ENCODE measurements around the gene OPHN1. TPM values are rescaled to one million over a fixed set of nuclear protein-coding genes. Genes with fewer than 3 reads are reported as not detected.

OPHN1 gene, protein sequence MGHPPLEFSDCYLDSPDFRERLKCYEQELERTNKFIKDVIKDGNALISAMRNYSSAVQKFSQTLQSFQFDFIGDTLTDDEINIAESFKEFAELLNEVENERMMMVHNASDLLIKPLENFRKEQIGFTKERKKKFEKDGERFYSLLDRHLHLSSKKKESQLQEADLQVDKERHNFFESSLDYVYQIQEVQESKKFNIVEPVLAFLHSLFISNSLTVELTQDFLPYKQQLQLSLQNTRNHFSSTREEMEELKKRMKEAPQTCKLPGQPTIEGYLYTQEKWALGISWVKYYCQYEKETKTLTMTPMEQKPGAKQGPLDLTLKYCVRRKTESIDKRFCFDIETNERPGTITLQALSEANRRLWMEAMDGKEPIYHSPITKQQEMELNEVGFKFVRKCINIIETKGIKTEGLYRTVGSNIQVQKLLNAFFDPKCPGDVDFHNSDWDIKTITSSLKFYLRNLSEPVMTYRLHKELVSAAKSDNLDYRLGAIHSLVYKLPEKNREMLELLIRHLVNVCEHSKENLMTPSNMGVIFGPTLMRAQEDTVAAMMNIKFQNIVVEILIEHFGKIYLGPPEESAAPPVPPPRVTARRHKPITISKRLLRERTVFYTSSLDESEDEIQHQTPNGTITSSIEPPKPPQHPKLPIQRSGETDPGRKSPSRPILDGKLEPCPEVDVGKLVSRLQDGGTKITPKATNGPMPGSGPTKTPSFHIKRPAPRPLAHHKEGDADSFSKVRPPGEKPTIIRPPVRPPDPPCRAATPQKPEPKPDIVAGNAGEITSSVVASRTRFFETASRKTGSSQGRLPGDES
- total RNA-seq, result 0.04 and 0.51 TPM in 2 replicates

DNA sequence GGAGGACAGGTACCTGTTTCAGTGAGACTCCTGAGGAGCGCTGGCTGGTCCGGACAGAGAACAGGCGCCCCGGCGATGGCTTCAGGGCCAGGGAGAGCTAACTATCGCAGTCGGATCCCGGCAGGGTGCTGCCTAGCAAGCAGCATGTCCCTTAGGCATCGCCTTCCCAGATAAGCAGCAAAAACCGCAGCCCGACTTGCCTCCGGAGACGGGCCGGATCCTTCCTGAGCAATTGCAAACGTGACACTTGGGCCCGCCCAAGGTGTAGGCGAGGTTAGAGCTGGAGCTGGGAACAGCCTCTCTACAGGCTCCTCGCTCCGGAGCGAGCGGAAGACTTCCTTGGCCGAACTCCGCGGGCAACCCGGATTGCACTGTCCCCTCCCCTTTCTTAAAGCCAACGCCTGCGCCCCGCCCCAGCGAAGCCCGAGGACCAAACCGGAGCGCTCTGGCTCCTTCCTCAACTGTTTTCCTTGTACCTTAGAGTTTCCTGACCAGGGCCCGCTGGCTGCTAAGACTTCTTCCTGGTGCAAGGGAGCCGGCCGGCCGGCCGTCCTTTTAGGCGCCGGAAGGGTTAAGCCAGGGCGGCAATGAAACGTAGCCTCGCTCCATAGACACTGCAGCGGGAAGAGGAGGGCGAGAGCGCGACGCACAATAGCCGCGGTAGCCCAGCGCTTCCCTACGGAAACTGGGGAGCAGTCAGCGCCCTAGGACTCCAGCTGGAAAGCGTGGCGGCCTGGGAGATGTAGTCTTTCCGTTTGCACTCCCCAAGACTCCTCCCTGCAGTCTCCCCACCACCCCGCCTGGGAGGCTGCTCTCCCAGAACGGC is at the start of gene OPHN1:
TSS of gene OPHN1 (minus strand) at position 341 of the 826 bp plus-strand sequence. CDS start 475 bp downstream, outside the sequence.
- TF ChIP-seq, protein P1, sequence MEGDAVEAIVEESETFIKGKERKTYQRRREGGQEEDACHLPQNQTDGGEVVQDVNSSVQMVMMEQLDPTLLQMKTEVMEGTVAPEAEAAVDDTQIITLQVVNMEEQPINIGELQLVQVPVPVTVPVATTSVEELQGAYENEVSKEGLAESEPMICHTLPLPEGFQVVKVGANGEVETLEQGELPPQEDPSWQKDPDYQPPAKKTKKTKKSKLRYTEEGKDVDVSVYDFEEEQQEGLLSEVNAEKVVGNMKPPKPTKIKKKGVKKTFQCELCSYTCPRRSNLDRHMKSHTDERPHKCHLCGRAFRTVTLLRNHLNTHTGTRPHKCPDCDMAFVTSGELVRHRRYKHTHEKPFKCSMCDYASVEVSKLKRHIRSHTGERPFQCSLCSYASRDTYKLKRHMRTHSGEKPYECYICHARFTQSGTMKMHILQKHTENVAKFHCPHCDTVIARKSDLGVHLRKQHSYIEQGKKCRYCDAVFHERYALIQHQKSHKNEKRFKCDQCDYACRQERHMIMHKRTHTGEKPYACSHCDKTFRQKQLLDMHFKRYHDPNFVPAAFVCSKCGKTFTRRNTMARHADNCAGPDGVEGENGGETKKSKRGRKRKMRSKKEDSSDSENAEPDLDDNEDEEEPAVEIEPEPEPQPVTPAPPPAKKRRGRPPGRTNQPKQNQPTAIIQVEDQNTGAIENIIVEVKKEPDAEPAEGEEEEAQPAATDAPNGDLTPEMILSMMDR (IDR thresholded peaks at IDR 0.05), result no peak

DNA sequence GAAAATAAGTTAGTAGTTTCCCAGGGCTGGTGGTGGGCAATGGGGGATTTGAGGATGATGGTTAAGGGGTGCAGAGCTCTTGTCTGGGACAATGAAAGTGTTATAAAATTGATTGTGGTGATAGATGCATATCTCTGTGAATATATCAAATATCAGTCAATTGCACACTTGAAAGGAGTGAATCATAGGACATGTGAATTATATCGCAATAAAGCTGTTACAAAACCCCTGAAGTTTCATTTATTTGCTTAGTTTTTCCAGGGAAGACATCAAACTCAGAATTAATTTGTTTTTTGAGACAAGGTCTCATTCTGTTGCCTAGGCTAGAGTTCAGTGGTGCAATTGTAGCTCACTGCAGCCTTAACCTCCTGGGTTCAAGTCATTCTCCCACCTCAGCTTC is 47.7 kb upstream of the OPHN1 start:
- no peak for ATAC-seq (ENCODE audit: low read depth)
- CTCF ChIA-PET, result no interaction called here

More for the DNA sequence above, at the start of gene OPHN1:
- ChIA-PET CTCF (no interaction called here), POLR2A (no interaction called here)
- DNase-seq (no peak), ATAC-seq (ENCODE audit: low read depth) (no peak)
- H3K27ac Mint-ChIP-seq, result no peak within 1 kb of the TSS
- H3K36me3 Mint-ChIP-seq (ENCODE audit: low read depth), result no peaks in the 10 kb centered on the region
- peaks cover 8% of the 10 kb centered on the region for H3K4me1 Mint-ChIP-seq
- peak within 1 kb of the TSS; percentile 73 for H3K4me3 Mint-ChIP-seq
- peaks cover 33% of the 10 kb centered on the region for H3K27me3 Mint-ChIP-seq
- intact Hi-C loops (cut with micrococcal nuclease), result no loop called here
- no peaks in the 10 kb centered on the region for H3K9me3 Mint-ChIP-seq

GRCh38 chrX:68464796-68465195 is 31.5 kb upstream of the OPHN1 start:
- DNase-seq (no peak), ATAC-seq (ENCODE audit: low read depth) (no peak)
- Mint-ChIP-seq H3K27me3 (no peaks in the 10 kb centered on the region), H3K36me3 (ENCODE audit: low read depth) (no peaks in the 10 kb centered on the region), H3K27ac (no peak overlapping the region), H3K4me1 (no peaks in the 10 kb centered on the region), H3K4me3 (no peak overlapping the region), H3K9me3 (no peaks in the 10 kb centered on the region)
- intact Hi-C loops (cut with micrococcal nuclease), result loop anchor here (5.0 kb wide), 1 partner anchor 267 kb away; no protein-coding TSS in a partner anchor
- ChIA-PET POLR2A (no interaction called here), CTCF (no interaction called here)
- TF ChIP-seq, protein P1 (IDR thresholded peaks at IDR 0.05), result no peak

More for the DNA sequence above, 47.7 kb upstream of the OPHN1 start:
- H3K27me3 Mint-ChIP-seq, result no peaks in the 10 kb centered on the region
- TF ChIP-seq, protein P1 (IDR thresholded peaks at IDR 0.05), result no peak
- H3K9me3 Mint-ChIP-seq, result no peaks in the 10 kb centered on the region
- no peak overlapping the region for H3K27ac Mint-ChIP-seq
- POLR2A ChIA-PET, result no interaction called here
- no peaks in the 10 kb centered on the region for H3K4me1 Mint-ChIP-seq
- no peaks in the 10 kb centered on the region for H3K36me3 Mint-ChIP-seq (ENCODE audit: low read depth)
- no peak for DNase-seq
- intact Hi-C loops (cut with micrococcal nuclease), result no loop called here
- no peak overlapping the region for H3K4me3 Mint-ChIP-seq

- intact Hi-C loops (cut with micrococcal nuclease), result loop anchor here (5.0 kb wide), 1 partner anchor 267 kb away; no protein-coding TSS in a partner anchor
- CTCF ChIA-PET, result no interaction called here
- Mint-ChIP-seq H3K27me3 (no peaks in the 10 kb centered on the region), H3K4me3 (no peak overlapping the region), H3K4me1 (no peaks in the 10 kb centered on the region), H3K36me3 (ENCODE audit: low read depth) (no peaks in the 10 kb centered on the region), H3K9me3 (no peaks in the 10 kb centered on the region), H3K27ac (no peak overlapping the region)
- DNase-seq, result no peak
- ATAC-seq (ENCODE audit: low read depth), result no peak
- TF ChIP-seq, protein P1 (IDR thresholded peaks at IDR 0.05), result no peak
- POLR2A ChIA-PET, result no interaction called here
Measured at GRCh38 chrX:68463880-68464279, 30.6 kb upstream of the OPHN1 start.
